Posterior cingulate gyrus (tissue), 11 donors: ENCODE measurements around the gene MTMR12.
"Not testable (repeated sequence)": the region's sequence is repeated elsewhere in the genome, so short reads cannot be mapped to it uniquely, and the experiment has no call there.

Source experiments
- DNase-seq, 10 donors: peaks; one replicate each; pipeline versions ENCODE4 v3.0.0 to v3.0.0-alpha.2; 2020 to 2021; ENCODE audit warnings: mixed read lengths in 3 of 10
- intact Hi-C: fragments of 100-400 bp; cut with DNase I; formaldehyde crosslinking; loops from one replicate; pipeline ENCODE4 v1.15.1; 2023

Gene MTMR12

DNA sequence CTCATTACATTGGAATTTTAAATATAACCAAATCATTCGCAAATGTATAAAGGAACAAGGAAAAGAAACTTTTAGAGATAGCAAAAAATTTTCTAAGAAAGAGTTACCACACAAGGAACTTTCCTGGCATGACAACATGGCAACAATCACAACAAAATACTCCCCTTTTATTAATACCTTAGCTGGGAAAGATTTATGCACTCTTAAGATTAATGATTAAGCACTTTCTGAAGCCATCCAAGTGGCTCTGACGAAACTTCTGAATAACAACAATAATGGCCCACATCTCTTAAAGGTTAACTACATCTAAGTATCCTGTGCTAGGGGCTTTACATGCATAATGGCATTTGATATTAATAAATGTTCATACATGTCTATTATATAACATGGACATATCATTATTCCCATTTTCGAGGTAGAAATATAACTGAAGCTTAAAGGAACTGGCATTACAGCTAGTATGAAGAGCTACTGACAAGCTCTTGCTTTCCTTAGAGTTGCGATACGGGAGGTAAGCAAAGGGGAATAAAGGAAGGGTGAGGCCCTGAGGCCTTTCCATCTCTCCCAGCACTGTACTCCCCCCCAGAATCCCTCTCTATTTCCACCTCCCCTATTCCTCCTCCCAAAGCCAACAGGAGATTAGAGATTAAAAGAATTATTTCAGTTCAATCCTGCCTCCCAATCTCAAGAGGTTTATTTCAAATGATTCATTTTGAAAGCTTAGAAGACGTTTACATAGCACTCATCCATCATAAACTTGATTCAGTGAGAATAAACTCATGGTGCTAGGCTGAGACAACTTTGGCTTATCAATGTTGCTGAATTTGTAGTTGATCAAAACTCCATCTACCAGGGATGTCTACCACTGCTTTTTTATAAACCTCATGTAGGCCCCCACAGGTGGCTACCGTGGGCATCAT is 9.6 kb downstream of the MTMR12 start:
- DNase-seq = no peak
- intact Hi-C loops = no loop called here

GRCh38 chr5:32301891-32302290 is 10.8 kb downstream of the MTMR12 start:
- intact Hi-C loops = no loop called here
- DNase-seq = peak in 1 of 10 donors; percentile 11

DNA sequence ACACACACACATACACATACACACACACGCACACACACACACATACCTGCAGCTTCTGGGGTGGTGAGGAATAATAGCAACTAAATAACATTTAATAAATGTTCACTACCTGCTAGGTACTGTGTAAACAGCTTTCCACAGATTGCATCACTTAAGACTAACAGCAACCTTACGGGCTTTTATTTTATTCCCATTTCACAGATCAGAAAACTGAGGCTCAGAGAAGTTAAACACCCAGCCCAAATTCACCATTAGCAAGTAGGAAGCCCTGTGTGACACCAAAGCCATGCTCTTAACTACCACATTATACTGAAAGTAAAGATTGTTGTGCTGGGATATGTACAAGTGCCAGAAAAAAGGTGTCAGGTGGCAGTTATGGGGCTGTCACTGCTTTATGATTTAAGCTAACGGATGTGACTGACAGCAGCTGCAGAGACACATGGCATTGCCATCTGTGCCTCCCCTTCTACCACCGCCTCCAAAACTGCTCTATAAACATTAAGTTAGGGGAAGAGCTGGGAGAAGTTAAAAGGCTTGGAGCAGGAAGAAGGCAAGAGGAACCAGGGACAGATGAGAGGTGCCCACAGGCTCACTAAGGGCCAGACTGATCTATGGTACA is 13.6 kb downstream of the MTMR12 start:
- peak in 1 of 10 donors; percentile 51 for DNase-seq
- intact Hi-C loops = no loop called here

GRCh38 chr5:32298059-32298415 is 14.7 kb downstream of the MTMR12 start:
- intact Hi-C loops = no loop called here
- DNase-seq = peak in 7 of 10 donors; percentile 19 to 94 (median 48)

DNA sequence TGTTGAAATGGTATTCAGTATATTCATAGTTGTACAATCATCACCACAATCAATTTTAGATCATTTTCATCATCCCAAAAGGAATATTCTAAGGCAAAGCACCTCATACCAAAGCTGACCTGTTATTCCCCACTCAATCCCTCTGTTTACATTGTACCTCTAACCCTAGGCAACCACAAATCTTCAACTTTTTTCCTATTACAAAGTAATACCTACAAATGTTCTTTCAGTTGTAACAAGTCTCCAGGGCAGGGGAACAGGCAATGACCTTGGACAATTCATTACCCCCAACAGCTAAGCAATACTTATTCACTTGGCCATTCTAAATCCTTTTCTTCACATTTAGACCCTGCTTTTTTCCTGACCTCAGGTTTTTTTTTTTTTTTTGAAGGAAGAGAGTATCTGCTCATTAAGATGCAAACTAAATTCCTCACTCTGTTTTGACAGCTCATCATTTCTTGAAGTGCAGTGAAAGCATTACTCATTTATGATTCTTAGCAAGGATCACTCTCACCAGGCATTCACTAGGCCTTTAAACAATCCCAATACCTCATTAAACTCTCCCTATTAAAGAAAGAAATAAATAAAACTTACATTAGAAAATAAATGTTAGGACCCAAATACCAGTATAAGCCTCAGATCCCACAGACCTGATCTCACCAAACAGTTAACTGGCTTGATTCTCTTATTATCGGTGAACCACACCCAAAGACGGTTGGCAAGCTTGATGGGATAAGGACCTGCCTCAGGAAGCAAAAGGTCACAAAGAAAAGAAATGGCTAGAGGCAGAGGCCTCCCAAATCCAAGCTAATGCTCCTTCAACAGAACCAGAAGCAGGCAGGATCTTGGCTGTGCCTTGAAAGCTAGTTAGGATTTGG is 15.3 kb downstream of the MTMR12 start:
- no peak for DNase-seq
- intact Hi-C loops = no loop called here

GRCh38 chr5:32295966-32296772 is 16.6 kb downstream of the MTMR12 start:
- intact Hi-C loops = not testable (repeated sequence)

GRCh38 chr5:32291591-32291990 is 21.1 kb downstream of the MTMR12 start:
- intact Hi-C loops = no loop called here
- DNase-seq = peak in 1 of 10 donors; percentile 53

More at GRCh38 chr5:32295966-32296772, 16.6 kb downstream of the MTMR12 start:
- peak in 1 of 10 donors; percentile 16 for DNase-seq

DNA sequence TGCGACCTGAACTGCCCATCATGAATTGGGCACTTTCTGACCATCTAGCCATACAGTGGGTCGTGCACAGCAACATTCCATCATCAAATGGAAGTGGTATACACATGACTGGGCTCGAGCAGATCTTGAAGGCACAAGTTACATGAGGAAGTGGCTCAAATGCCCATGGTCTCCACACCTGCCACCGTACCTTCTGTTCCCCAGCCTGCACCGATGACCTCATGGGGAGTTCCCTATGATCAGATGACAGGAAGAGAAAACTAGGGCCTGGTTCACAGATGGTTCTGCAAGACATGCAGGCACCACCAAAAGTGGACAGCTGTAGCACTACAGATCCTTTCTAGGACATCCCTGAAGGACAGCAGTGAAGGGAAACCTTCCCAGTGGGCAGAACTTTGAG is 21.8 kb downstream of the MTMR12 start:
- intact Hi-C loops = no loop called here
- DNase-seq = peak in 1 of 10 donors; percentile 7

DNA sequence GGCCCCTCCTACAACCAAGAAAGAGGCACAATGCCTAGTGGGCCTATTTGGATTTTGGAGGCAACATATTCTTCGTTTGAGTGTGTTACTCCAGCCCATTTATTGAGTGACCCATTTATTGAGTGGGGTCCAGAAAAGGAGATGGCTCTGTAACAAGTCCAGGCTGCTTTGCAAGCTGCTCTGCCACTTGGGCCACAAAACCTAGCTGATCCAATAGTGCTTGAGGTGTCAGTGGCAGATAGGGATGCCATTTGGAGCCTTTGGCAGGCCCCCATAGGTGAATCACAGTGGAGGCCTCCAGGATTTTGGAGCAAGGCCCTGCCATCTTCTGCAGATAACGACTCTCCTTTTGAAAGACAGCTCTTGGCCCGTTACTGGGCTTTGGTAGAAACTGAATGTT is 22.2 kb downstream of the MTMR12 start:
- DNase-seq = peak in 1 of 10 donors; percentile 14
- intact Hi-C loops = not testable (repeated sequence)

- DNase-seq, intact Hi-C loops: not testable (repeated sequence)
Measured at GRCh38 chr5:32289986-32290385, 22.8 kb downstream of the MTMR12 start.

DNA sequence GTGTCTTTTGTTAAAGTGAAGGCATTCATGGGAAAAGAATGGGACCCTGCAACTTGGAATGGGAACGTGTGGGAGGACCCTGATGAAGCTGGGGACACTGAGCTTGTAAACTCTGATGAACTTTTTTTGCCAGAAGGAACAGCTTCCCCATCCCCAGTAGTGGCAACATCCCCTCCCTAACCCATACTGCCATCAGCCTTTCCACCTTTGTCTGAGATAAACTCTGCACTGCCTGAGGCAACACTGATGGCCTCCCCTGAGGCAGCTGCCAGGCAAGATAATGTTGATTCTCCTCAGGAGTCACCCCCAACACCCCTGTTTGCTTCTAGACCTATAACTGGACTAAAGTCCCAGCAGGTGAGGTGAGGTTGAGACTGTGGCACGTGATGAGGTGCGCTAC is 24.6 kb downstream of the MTMR12 start:
- intact Hi-C loops = not testable (repeated sequence)
- peak in 1 of 10 donors; percentile 17 for DNase-seq

GRCh38 chr5:32287525-32287924 is 25.2 kb downstream of the MTMR12 start:
- intact Hi-C loops, DNase-seq: not testable (repeated sequence)

DNA sequence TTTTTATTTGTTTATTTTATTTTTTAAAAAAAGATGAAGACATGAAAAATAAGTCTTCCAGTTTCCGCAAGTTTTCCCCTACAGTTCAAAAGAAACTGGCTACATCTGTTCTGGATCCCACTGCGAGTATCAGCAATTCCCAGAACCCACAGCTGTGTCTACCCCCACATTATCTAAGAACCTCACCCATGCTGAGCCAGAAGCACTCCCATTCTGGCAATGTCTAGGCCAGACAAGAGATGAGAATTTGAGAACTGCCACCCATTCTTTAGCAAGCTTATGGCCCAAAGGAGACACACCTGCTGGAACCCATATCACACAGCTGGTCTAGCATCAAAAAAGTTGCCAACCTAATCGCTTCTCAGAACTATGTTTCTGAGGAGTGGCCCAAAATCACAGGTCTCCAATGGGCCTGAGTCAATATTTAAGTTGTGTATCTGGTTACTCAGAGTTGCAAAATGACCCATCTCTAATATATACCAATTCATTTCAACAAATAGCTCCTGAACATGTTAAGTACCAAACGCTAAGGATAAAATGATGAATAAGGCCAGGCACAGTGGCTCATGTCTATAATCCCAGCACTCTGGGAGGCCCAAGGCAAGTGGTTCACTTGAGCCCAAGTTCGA is 27.1 kb downstream of the MTMR12 start:
- intact Hi-C loops = no loop called here
- peak in 1 of 10 donors; percentile 25 for DNase-seq

- DNase-seq = peak in 1 of 10 donors; percentile 22
- intact Hi-C loops = no loop called here
Measured at GRCh38 chr5:32283539-32284377, 29.0 kb downstream of the MTMR12 start.

DNA sequence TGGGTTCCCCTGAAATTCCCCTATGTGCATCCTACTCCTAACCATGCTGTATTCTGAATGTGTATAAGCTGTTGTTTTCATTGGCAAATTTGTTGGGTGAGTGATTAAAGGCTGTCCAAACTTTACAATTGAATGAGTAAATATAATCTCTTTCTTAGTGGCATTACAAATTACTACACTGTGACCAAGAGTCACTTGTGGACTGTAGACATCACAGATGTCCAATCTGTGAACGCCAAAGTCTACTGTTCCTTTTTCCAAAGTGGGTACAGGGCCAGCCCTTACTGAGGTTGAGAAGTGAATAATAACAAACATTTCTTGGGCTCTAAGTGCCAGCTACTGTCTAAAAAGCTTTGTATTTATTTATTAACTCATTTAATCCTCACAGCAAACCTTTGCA is 29.7 kb downstream of the MTMR12 start:
- DNase-seq = no peak
- intact Hi-C loops = no loop called here

- intact Hi-C loops = no loop called here
- DNase-seq = no peak
Measured at GRCh38 chr5:32282633-32283032, 30.1 kb downstream of the MTMR12 start.

GRCh38 chr5:32281378-32282133 is 31.2 kb downstream of the MTMR12 start:
- intact Hi-C loops = not testable (repeated sequence)

GRCh38 chr5:32280656-32281081 is 32.1 kb downstream of the MTMR12 start:
- no peak for DNase-seq
- intact Hi-C loops = no loop called here

More at GRCh38 chr5:32281378-32282133, 31.2 kb downstream of the MTMR12 start:
- peak in 1 of 10 donors; percentile 20 for DNase-seq
